NCI-H446 treated with DMSO at 0.1 percent for 48 hours (cell line): Measurements from ENCODE around the gene COQ10B.
"Not testable (repeated sequence)": the region's sequence is repeated elsewhere in the genome, so short reads cannot be mapped to it uniquely, and the experiment has no call there.

Source experiments
- DNase-seq: peaks from one replicate; lab custom pipeline; 2025; lab: John Stamatoyannopoulos, UW

The COQ10B gene

GRCh38 chr2:197450935-197451358 lies 2.4 kb upstream of the COQ10B start:
- not testable (repeated sequence) for DNase-seq

- DNase-seq = no peak
Measured at GRCh38 chr2:197452754-197453122, 614 bp upstream of the COQ10B start.

- DNase-seq = peak; percentile 63
Measured at GRCh38 chr2:197453914-197454398, 604 bp downstream of the COQ10B start.

- no peak for DNase-seq
Measured at GRCh38 chr2:197454923-197455322, 1.6 kb downstream of the COQ10B start.

- no peak for DNase-seq
Measured at GRCh38 chr2:197455428-197455827, 2.1 kb downstream of the COQ10B start.

GRCh38 chr2:197460649-197461048 lies 7.3 kb downstream of the COQ10B start:
- DNase-seq = no peak

GRCh38 chr2:197461057-197461456 lies 7.7 kb downstream of the COQ10B start:
- no peak for DNase-seq

GRCh38 chr2:197464175-197464574 lies 10.8 kb downstream of the COQ10B start:
- no peak for DNase-seq

- DNase-seq = no peak
Measured at GRCh38 chr2:197472166-197472565, 18.8 kb downstream of the COQ10B start.

GRCh38 chr2:197477797-197478196 lies 24.4 kb downstream of the COQ10B start:
- DNase-seq = no peak

- DNase-seq = no peak
Measured at GRCh38 chr2:197480165-197481036, 27.0 kb downstream of the COQ10B start.

GRCh38 chr2:197484248-197484647 lies 30.9 kb downstream of the COQ10B start:
- DNase-seq = not testable (repeated sequence)

GRCh38 chr2:197486175-197486574 lies 32.8 kb downstream of the COQ10B start:
- no peak for DNase-seq

GRCh38 chr2:197487385-197487784 lies 34.0 kb downstream of the COQ10B start:
- DNase-seq = no peak

- DNase-seq = no peak
Measured at GRCh38 chr2:197495433-197496134, 42.2 kb downstream of the COQ10B start.

- DNase-seq = no peak
Measured at GRCh38 chr2:197496695-197497094, 43.3 kb downstream of the COQ10B start.

GRCh38 chr2:197497326-197497725 lies 44.0 kb downstream of the COQ10B start:
- DNase-seq = no peak

GRCh38 chr2:197498235-197498936 lies 45.0 kb downstream of the COQ10B start:
- no peak for DNase-seq

- no peak for DNase-seq
Measured at GRCh38 chr2:197498937-197499593, 45.7 kb downstream of the COQ10B start.

GRCh38 chr2:197499594-197500502 lies 46.5 kb downstream of the COQ10B start, which contains the start of the genes HSPD1 and HSPE1:
HSPD1 (minus strand) TSS chr2:197499840; CDS start chr2:197498848, 992 bp downstream.
HSPE1 (plus strand) TSS chr2:197500379; CDS start chr2:197500437, 58 bp downstream.
- DNase-seq = peak; percentile 98
